HEK293 (cell line): ENCODE data around the gene NTRK3.

ENCODE experiments used
- CTCF ChIA-PET: fragments of 350-600 bp; formaldehyde crosslinking; extraction: SDS; loops from one replicate; lab custom pipeline; 2021; ENCODE audit warnings: antibody characterized with exemption; lab: Yijun Ruan, JAX
- POLR2A ChIA-PET: fragments of 300-600 bp; formaldehyde crosslinking; extraction: SDS; loops from one replicate; lab custom pipeline; 2020; ENCODE audit warnings: antibody characterized with exemption, inconsistent platforms; lab: Yijun Ruan, JAX
- H3K27ac ChIP-seq: fragments of 200-500 bp; sonication (Bioruptor generic); 2 replicates; pipeline ENCODE4 v1.5.1; 2014; ENCODE audit warnings: low read depth, low read length, control low read depth, inconsistent platforms; ENCODE audit errors: extremely low read depth
- H3K36me3 ChIP-seq, 2 experiments: fragments of 200-500 bp in 1 of 2; sonication (Bioruptor generic) in 1 of 2; 1 replicate in 1 of 2; 2 replicates in 1 of 2; pipeline ENCODE4 v1.5.1; 2014 to 2017; ENCODE audit warnings: inconsistent platforms in 2 of 2, low read length in 2 of 2; ENCODE audit not compliant: control insufficient read depth in 2 of 2, insufficient read depth in 1 of 2
- H3K4me1 ChIP-seq: fragments of 200-500 bp; sonication (Bioruptor generic); 2 replicates; pipeline ENCODE4 v1.5.1; 2014; ENCODE audit warnings: mild to moderate bottlenecking, low read length, inconsistent platforms; ENCODE audit not compliant: control insufficient read depth, insufficient read depth
- H3K4me3 ChIP-seq: 2 replicates; pipeline ENCODE4 v1.5.1; 2011; ENCODE audit warnings: low read depth, mild to moderate bottlenecking, control low read depth, low read length, moderate library complexity
- H3K9me3 ChIP-seq: fragments of 200-500 bp; sonication (Bioruptor generic); 2 replicates; pipeline ENCODE4 v1.5.1; 2014; ENCODE audit warnings: low read depth, low read length, inconsistent platforms; ENCODE audit not compliant: control insufficient read depth, insufficient read depth
- BCL11B ChIP-seq: fragments of 450-650 bp; formaldehyde crosslinking; IDR thresholded peaks from 2 replicates; pipeline ENCODE4 v1.5.1; 2016; ENCODE audit warnings: low read depth, missing biosample characterization, missing genetic modification characterization
- KLF1 ChIP-seq: fragments of 450-650 bp; formaldehyde crosslinking; IDR thresholded peaks from 2 replicates; pipeline ENCODE4 v1.5.1; 2016; ENCODE audit warnings: missing biosample characterization, missing genetic modification characterization
- PRDM10 ChIP-seq: fragments of 450-650 bp; formaldehyde crosslinking; IDR thresholded peaks from 2 replicates; pipeline ENCODE4 v1.5.1; 2016; ENCODE audit warnings: missing biosample characterization, missing genetic modification characterization
- PRDM2 ChIP-seq: fragments of 450-650 bp; formaldehyde crosslinking; IDR thresholded peaks from 2 replicates; pipeline ENCODE4 v1.5.1; 2016; ENCODE audit warnings: missing biosample characterization, missing genetic modification characterization, borderline replicate concordance
- SCRT1 ChIP-seq: fragments of 450-650 bp; formaldehyde crosslinking; IDR thresholded peaks from 2 replicates; pipeline ENCODE4 v1.5.1; 2016; ENCODE audit warnings: missing biosample characterization, missing genetic modification characterization, borderline replicate concordance
- ZBTB17 ChIP-seq: fragments of 450-650 bp; formaldehyde crosslinking; IDR thresholded peaks from 2 replicates; pipeline ENCODE4 v1.5.1; 2016; ENCODE audit warnings: missing biosample characterization, missing genetic modification characterization
- ZFP69B ChIP-seq: fragments of 450-650 bp; formaldehyde crosslinking; IDR thresholded peaks from 2 replicates; pipeline ENCODE4 v1.5.1; 2016; ENCODE audit warnings: missing biosample characterization, missing genetic modification characterization
- ZNF175 ChIP-seq: fragments of 450-650 bp; formaldehyde crosslinking; IDR thresholded peaks from 2 replicates; pipeline ENCODE4 v1.5.1; 2016; ENCODE audit warnings: missing biosample characterization, missing genetic modification characterization
- ZNF510 ChIP-seq: fragments of 450-650 bp; formaldehyde crosslinking; IDR thresholded peaks from 2 replicates; pipeline ENCODE4 v1.5.1; 2018; ENCODE audit warnings: mild to moderate bottlenecking, missing genetic modification characterization, missing biosample characterization; ENCODE audit not compliant: insufficient replicate concordance
- ZNF513 ChIP-seq: fragments of 450-650 bp; IDR thresholded peaks from 2 replicates; pipeline ENCODE4 v1.5.1; 2018; ENCODE audit warnings: missing biosample characterization, missing genetic modification characterization
- ZNF555 ChIP-seq: fragments of 450-650 bp; formaldehyde crosslinking; conservative IDR thresholded peaks from 2 replicates; pipeline ENCODE4 v1.5.1; 2017; ENCODE audit warnings: missing biosample characterization, mild to moderate bottlenecking, missing genetic modification characterization, inconsistent platforms
- ZNF626 ChIP-seq: fragments of 450-650 bp; sonication (Bioruptor Pico); formaldehyde crosslinking; IDR thresholded peaks from 2 replicates; pipeline ENCODE4 v1.5.1; 2018; ENCODE audit warnings: missing biosample characterization, missing genetic modification characterization, inconsistent platforms
- TF ChIP-seq, protein P1 (sequence below): fragments of 450-650 bp; formaldehyde crosslinking; IDR thresholded peaks from 2 replicates; pipeline ENCODE4 v1.5.1; 2016; ENCODE audit warnings: missing biosample characterization, missing genetic modification characterization, low read depth
- TF ChIP-seq, protein P2 (sequence below): IDR thresholded peaks from 2 replicates; pipeline ENCODE4 v1.6.1; 2011; ENCODE audit warnings: mild to moderate bottlenecking, low read depth, low read length, borderline replicate concordance
- TF ChIP-seq, protein P3 (sequence below): fragments of 450-650 bp; formaldehyde crosslinking; IDR thresholded peaks from 2 replicates; pipeline ENCODE4 v1.5.1; 2016; ENCODE audit warnings: missing biosample characterization, missing genetic modification characterization

The NTRK3 gene

DNA sequence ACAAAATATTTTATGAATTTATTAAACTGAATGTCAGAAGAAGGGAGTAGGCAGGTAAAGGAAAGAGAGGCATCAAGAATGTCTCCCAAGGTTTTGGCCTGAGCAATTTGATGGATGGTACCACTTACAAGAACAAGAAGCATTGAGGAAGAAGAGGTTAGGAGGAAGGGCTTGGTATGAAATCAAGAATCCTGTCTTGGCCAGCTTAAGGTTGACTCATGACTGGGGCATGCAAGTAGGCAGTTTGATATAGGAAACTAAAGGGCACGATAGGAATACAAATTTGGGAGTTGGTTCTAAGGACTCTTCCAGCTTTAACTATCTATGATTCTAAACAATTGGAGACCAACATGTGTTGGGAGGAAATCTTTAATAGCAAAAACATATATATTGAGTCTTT lies 79.1 kb downstream of the NTRK3 start:
- TF ChIP-seq ZNF175 (tag by site-specific recombination) (no peak), ZNF626 (tag by site-specific recombination) (no peak), KLF1 (tag by site-specific recombination) (no peak), SCRT1 (tag by site-specific recombination) (no peak), ZNF555 (tag by site-specific recombination) (no peak)
- TF ChIP-seq, protein P1, sequence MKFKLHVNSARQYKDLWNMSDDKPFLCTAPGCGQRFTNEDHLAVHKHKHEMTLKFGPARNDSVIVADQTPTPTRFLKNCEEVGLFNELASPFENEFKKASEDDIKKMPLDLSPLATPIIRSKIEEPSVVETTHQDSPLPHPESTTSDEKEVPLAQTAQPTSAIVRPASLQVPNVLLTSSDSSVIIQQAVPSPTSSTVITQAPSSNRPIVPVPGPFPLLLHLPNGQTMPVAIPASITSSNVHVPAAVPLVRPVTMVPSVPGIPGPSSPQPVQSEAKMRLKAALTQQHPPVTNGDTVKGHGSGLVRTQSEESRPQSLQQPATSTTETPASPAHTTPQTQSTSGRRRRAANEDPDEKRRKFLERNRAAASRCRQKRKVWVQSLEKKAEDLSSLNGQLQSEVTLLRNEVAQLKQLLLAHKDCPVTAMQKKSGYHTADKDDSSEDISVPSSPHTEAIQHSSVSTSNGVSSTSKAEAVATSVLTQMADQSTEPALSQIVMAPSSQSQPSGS (tag by site-specific recombination) = no peak
- TF ChIP-seq, protein P2, sequence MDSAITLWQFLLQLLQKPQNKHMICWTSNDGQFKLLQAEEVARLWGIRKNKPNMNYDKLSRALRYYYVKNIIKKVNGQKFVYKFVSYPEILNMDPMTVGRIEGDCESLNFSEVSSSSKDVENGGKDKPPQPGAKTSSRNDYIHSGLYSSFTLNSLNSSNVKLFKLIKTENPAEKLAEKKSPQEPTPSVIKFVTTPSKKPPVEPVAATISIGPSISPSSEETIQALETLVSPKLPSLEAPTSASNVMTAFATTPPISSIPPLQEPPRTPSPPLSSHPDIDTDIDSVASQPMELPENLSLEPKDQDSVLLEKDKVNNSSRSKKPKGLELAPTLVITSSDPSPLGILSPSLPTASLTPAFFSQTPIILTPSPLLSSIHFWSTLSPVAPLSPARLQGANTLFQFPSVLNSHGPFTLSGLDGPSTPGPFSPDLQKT = no peak
- Histone ChIP-seq H3K4me3 (no peak overlapping the region), H3K4me1 (no peaks in the 10 kb centered on the region), H3K36me3 (no peaks in the 10 kb centered on the region), H3K27ac (no peak overlapping the region), H3K9me3 (no peaks in the 10 kb centered on the region)
- POLR2A ChIA-PET = no interaction called here
- CTCF ChIA-PET = interaction anchor here (0.7 to 2.3 kb wide), 2 partner anchors 69 to 365 kb away, joined by 3 to 9 read pairs; no protein-coding TSS in a partner anchor

DNA sequence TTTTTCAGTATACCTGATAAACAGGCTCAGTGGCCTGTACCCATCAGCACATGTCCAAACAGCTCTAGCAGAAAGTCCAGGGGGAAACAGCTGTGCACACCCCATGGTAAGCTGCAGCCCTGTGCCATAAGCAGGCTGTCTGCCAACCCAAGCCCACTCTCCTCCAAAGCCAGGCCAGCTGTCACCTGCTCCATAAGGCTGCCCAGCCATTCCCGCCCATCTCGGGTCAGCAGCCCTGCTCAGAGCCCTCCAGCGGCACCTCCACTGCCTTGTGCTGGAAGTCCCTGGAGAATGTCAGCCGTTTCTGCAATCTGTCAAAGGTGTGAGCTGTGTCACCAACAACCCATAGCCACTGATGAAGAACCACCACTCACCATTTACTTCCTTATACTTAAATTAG lies 82.0 kb downstream of the NTRK3 start:
- CTCF ChIA-PET = interaction anchor here (0.6 to 0.7 kb wide), 2 partner anchors 8 to 73 kb away, joined by 3 read pairs; no protein-coding TSS in a partner anchor
- H3K36me3 ChIP-seq = no peaks in the 10 kb centered on the region
- TF ChIP-seq, protein P3, sequence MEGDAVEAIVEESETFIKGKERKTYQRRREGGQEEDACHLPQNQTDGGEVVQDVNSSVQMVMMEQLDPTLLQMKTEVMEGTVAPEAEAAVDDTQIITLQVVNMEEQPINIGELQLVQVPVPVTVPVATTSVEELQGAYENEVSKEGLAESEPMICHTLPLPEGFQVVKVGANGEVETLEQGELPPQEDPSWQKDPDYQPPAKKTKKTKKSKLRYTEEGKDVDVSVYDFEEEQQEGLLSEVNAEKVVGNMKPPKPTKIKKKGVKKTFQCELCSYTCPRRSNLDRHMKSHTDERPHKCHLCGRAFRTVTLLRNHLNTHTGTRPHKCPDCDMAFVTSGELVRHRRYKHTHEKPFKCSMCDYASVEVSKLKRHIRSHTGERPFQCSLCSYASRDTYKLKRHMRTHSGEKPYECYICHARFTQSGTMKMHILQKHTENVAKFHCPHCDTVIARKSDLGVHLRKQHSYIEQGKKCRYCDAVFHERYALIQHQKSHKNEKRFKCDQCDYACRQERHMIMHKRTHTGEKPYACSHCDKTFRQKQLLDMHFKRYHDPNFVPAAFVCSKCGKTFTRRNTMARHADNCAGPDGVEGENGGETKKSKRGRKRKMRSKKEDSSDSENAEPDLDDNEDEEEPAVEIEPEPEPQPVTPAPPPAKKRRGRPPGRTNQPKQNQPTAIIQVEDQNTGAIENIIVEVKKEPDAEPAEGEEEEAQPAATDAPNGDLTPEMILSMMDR (tag by site-specific recombination) = no peak
- TF ChIP-seq ZBTB17 (tag by site-specific recombination) (no peak), ZNF510 (tag by site-specific recombination) (no peak), PRDM10 (no peak), PRDM2 (tag by site-specific recombination) (no peak), BCL11B (tag by site-specific recombination) (no peak), ZNF513 (tag by site-specific recombination) (no peak), ZFP69B (tag by site-specific recombination) (no peak)
- TF ChIP-seq, all 188 proteins: peak for 0
- no peak overlapping the region for H3K4me3 ChIP-seq
- no peak overlapping the region for H3K27ac ChIP-seq
- H3K4me1 ChIP-seq = no peaks in the 10 kb centered on the region
- no peaks in the 10 kb centered on the region for H3K9me3 ChIP-seq
- POLR2A ChIA-PET = no interaction called here
